SKM-1 treated with dmso at 0.1 percent for 144 hours (cell line): ENCODE results near the gene RHOC.
A peak's percentile ranks its signal among the peaks of the same experiment; 100 is the strongest.

Experiments
- DNase-seq: peaks from one replicate; lab custom pipeline; 2025; ENCODE audit not compliant: unreplicated experiment; lab: John Stamatoyannopoulos, UW

Gene RHOC

GRCh38 chr1:112702420-112703261, 4.3 kb downstream of the RHOC start:
- DNase-seq: no peak

GRCh38 chr1:112702067-112702395, 4.9 kb downstream of the RHOC start:
- no peak for DNase-seq

GRCh38 chr1:112701227-112702066, 5.5 kb downstream of the RHOC start:
- no peak for DNase-seq

GRCh38 chr1:112700290-112701226, 6.4 kb downstream of the RHOC start:
- peak; percentile 82 for DNase-seq

- DNase-seq: no peak
These were observed 7.3 kb downstream of the RHOC start for GRCh38 chr1:112699425-112700144.

- no peak for DNase-seq
These were observed 8.3 kb downstream of the RHOC start for GRCh38 chr1:112698366-112699310.

- no peak for DNase-seq
These were observed 9.1 kb downstream of the RHOC start for GRCh38 chr1:112697781-112698201.

GRCh38 chr1:112696578-112697314, 10.2 kb downstream of the RHOC start:
- no peak for DNase-seq

GRCh38 chr1:112695276-112695675, 11.7 kb downstream of the RHOC start:
- DNase-seq: no peak

GRCh38 chr1:112694363-112694929, 12.5 kb downstream of the RHOC start:
- no peak for DNase-seq

GRCh38 chr1:112693821-112694220, 13.1 kb downstream of the RHOC start:
- no peak for DNase-seq

- DNase-seq: no peak
These were observed 14.2 kb downstream of the RHOC start for GRCh38 chr1:112692681-112693080.

GRCh38 chr1:112689842-112690237, 17.1 kb downstream of the RHOC start:
- DNase-seq: no peak

- DNase-seq: no peak
These were observed 17.6 kb downstream of the RHOC start for GRCh38 chr1:112689196-112689841.

GRCh38 chr1:112688781-112689193, 18.1 kb downstream of the RHOC start:
- DNase-seq: no peak

- DNase-seq: no peak
These were observed 19.0 kb downstream of the RHOC start for GRCh38 chr1:112687785-112688496.

- DNase-seq: no peak
These were observed 19.6 kb downstream of the RHOC start for GRCh38 chr1:112687361-112687760.
